ENCODE data around the gene TMEM203. TPM values are rescaled to one million over a fixed set of nuclear protein-coding genes. Genes with fewer than 3 reads are reported as not detected.

The TMEM203 gene
- total and polyA plus RNA-seq, 2 of the 13 experiments (the other 11 are each of a cell fraction or from before 2014, with no cell fraction given) = 23.4 to 36.7 TPM

- H3K4me3 ChIP-seq (replicated peaks in 1 of 3; ENCODE audit: insufficient read depth in 1 of 3, low read depth in 2 of 3, low read length in 3 of 3) = no peak overlapping the region
- POLR2A ChIA-PET = no interaction called here
- H4K20me1 ChIP-seq (ENCODE audit: insufficient read depth, low read length) = no peaks in the 10 kb centered on the region
- H2AFZ ChIP-seq (ENCODE audit: low read length) = no peak overlapping the region
- H3K4me2 ChIP-seq (ENCODE audit: low read depth, low read length) = no peak overlapping the region
- H3K27me3 ChIP-seq (ENCODE audit: control insufficient read depth in 1 of 2, insufficient read depth in 2 of 2, low read length in 2 of 2) = no peaks in the 10 kb centered on the region
- 95% methylated on average over 28 of the region's 49 CpGs for WGBS (ENCODE audit: low lambda C conversion rate)
- H3K9ac ChIP-seq (ENCODE audit: insufficient read depth, low read depth, low read length) = no peak overlapping the region
- H3K36me3 ChIP-seq (replicated peaks in 1 of 2; ENCODE audit: control insufficient read depth in 1 of 2, insufficient read depth in 2 of 2, low read length in 2 of 2) = no peaks in the 10 kb centered on the region; a peak in 1 of 5 replicates
- CTCF ChIA-PET (ENCODE audit: low intra/inter-chr PET ratio, low total read pairs) = no interaction called here
- no TSS peak for BruUV-seq (replicated peaks)
- DNase-seq (ENCODE audit: low spot score) (no peak), FAIRE-seq (no peak), ATAC-seq (no peak)
- in situ Hi-C loops (cut with HindIII; ENCODE audit: extremely low pct_ligation_motif_present, low pct_unique_long_range_greater_than_20kb) = no loop called here
- intact Hi-C loops (cut with micrococcal nuclease; ENCODE audit: unreplicated experiment) = no loop called here
- H3K9me3 ChIP-seq (ENCODE audit: low read length) = no peaks in the 10 kb centered on the region
- no peak overlapping the region for H3K27ac ChIP-seq (ENCODE audit: extremely low read length, insufficient read depth, low read length)
- H3K4me1 ChIP-seq (ENCODE audit: insufficient read depth, low read length) = peaks cover 16% of the 10 kb centered on the region
- H3K79me2 ChIP-seq (ENCODE audit: insufficient read depth, low read length) = peaks cover under 1% of the 10 kb centered on the region
- peak; percentile 30 for TF ChIP-seq ZNF687 (CRISPR knock-in tag; IDR thresholded peaks at IDR 0.05)
- TF ChIP-seq AGO2 (optimal IDR thresholded peaks at IDR 0.05; ENCODE audit: low read depth, low read length) = no peak
- TF ChIP-seq STAG1 (CRISPR knock-in tag; IDR thresholded peaks at IDR 0.05) = peak; percentile 57
- peak; percentile 60 for TF ChIP-seq CTCF (CRISPR knock-in tag; IDR thresholded peaks at IDR 0.05)
- no peak for TF ChIP-seq ZNF513 (CRISPR knock-in tag; conservative IDR thresholded peaks at IDR 0.05)
- TF ChIP-seq ZNF800 (CRISPR knock-in tag; IDR thresholded peaks at IDR 0.05) = no peak
- TF ChIP-seq HNRNPL (IDR thresholded peaks at IDR 0.05; ENCODE audit: low read depth, low read length) = 0 out of 2 replicates have a peak, but pooled peaks have one; percentile 61
- TF ChIP-seq ZNF839 (CRISPR knock-in tag; IDR thresholded peaks at IDR 0.05; ENCODE audit: borderline replicate concordance) = 0 out of 2 replicates have a peak, but pooled peaks have one; percentile 59
- no peak for TF ChIP-seq E2F1 (CRISPR knock-in tag; IDR thresholded peaks at IDR 0.05)
- peak; percentile 56; the same call in 1 of the 2 replicates for TF ChIP-seq RAD21 (CRISPR knock-in tag; IDR thresholded peaks at IDR 0.05)
- TF ChIP-seq TBX2 (CRISPR knock-in tag; IDR thresholded peaks at IDR 0.05; ENCODE audit: borderline replicate concordance) = no peak
- TF ChIP-seq NFKB2 (CRISPR knock-in tag; IDR thresholded peaks at IDR 0.05; ENCODE audit: borderline replicate concordance) = no peak
These were observed 8.0 kb upstream of the TMEM203 start for GRCh38 chr9:137213160-137214060.
